Activated CD4-positive, alpha-beta T cell treated with anti-CD3 and anti-CD28 coated beads, Interleukin-2, amount 10 ng/mL, durations not matched to agents 7 days and 5 days (primary cell): ENCODE measurements around the gene MFAP4. TPM values are rescaled to one million over a fixed set of nuclear protein-coding genes. Genes with fewer than 3 reads are reported as not detected.

ENCODE experiments used
- CTCF ChIA-PET: fragments of 350-600 bp; sonication (Branson Sonifier 250); formaldehyde crosslinking; loops from one replicate; lab custom pipeline; 2021; ENCODE audit warnings: antibody characterized with exemption; lab: Charles Lee
- POLR2A ChIA-PET: fragments of 350-600 bp; sonication (Branson Sonifier 250); formaldehyde crosslinking; loops from one replicate; lab custom pipeline; 2021; ENCODE audit warnings: antibody characterized with exemption; lab: Charles Lee
- DNase-seq: peaks from one replicate; pipeline ENCODE4 v3.0.0-alpha.2; 2020
- H3K27ac Mint-ChIP-seq: one replicate; pipeline ENCODE4 v1.8.0; 2021; ENCODE audit warnings: mild to moderate bottlenecking, moderate library complexity, mixed read lengths
- H3K27me3 Mint-ChIP-seq: one replicate; pipeline ENCODE4 v1.8.0; 2021; ENCODE audit warnings: mixed read lengths
- H3K36me3 Mint-ChIP-seq: one replicate; pipeline ENCODE4 v1.8.0; 2021; ENCODE audit warnings: low read depth, mixed read lengths
- H3K4me1 Mint-ChIP-seq: one replicate; pipeline ENCODE4 v1.8.0; 2021; ENCODE audit warnings: mixed read lengths
- H3K4me3 Mint-ChIP-seq: one replicate; pipeline ENCODE4 v1.8.0; 2021; ENCODE audit warnings: mild to moderate bottlenecking, moderate library complexity, mixed read lengths
- H3K9me3 Mint-ChIP-seq: one replicate; pipeline ENCODE4 v1.8.0; 2021; ENCODE audit warnings: mixed read lengths
- total RNA-seq, 2 experiments: library from RNA; stranded (reverse); gene quantifications; one replicate each; pipeline ENCODE4 v1.2.3, GENCODE V29; 2021

MFAP4 gene
- total RNA-seq, 2 experiments from 2014 or later: not detected

GRCh38 chr17:19415311-19415710, 28.3 kb upstream of the MFAP4 start:
- Mint-ChIP-seq H3K36me3 (no peaks in the 10 kb centered on the region), H3K4me1 (peaks cover 3% of the 10 kb centered on the region), H3K27ac (no peak overlapping the region), H3K4me3 (no peak overlapping the region), H3K27me3 (no peaks in the 10 kb centered on the region), H3K9me3 (no peaks in the 10 kb centered on the region)
- ChIA-PET POLR2A (no interaction called here), CTCF (interaction anchor here (0.7 kb wide), 1 partner anchor 43 kb away, joined by 3 read pairs; no protein-coding TSS in a partner anchor)
- no peak for DNase-seq

GRCh38 chr17:19414396-19415280, 27.6 kb upstream of the MFAP4 start:
- ChIA-PET POLR2A (no interaction called here), CTCF (interaction anchor here (1.2 kb wide), 1 partner anchor 52 kb away, joined by 3 read pairs; the partner anchor contains the start of gene B9D1)
- Mint-ChIP-seq H3K27me3 (no peaks in the 10 kb centered on the region), H3K4me1 (peaks cover 3% of the 10 kb centered on the region), H3K36me3 (no peaks in the 10 kb centered on the region), H3K9me3 (no peaks in the 10 kb centered on the region), H3K4me3 (no peak overlapping the region), H3K27ac (no peak overlapping the region)
- no peak for DNase-seq

- ChIA-PET POLR2A (no interaction called here), CTCF (interaction anchor here (0.6 to 1.2 kb wide), 2 partner anchors 51 to 598 kb away, joined by 3 to 5 read pairs; partner anchors contain the start of gene B9D1)
- no peaks in the 10 kb centered on the region for H3K9me3 Mint-ChIP-seq
- DNase-seq: no peak
- no peak overlapping the region for H3K27ac Mint-ChIP-seq
- H3K4me3 Mint-ChIP-seq: no peak overlapping the region
- no peaks in the 10 kb centered on the region for H3K27me3 Mint-ChIP-seq
- H3K36me3 Mint-ChIP-seq: no peaks in the 10 kb centered on the region
- H3K4me1 Mint-ChIP-seq: peaks cover 1% of the 10 kb centered on the region
These were observed 26.8 kb upstream of the MFAP4 start for GRCh38 chr17:19413761-19414160.

- ChIA-PET CTCF (interaction anchor here (0.5 kb wide), 1 partner anchor 433 kb away, joined by 4 read pairs; no protein-coding TSS in a partner anchor), POLR2A (no interaction called here)
These were observed 26.0 kb upstream of the MFAP4 start for GRCh38 chr17:19412984-19413383.

GRCh38 chr17:19412510-19412909, 25.5 kb upstream of the MFAP4 start:
- no peak overlapping the region for H3K27ac Mint-ChIP-seq
- POLR2A ChIA-PET: no interaction called here
- CTCF ChIA-PET: interaction anchor here (0.9 kb wide), 1 partner anchor 48 kb away, joined by 3 read pairs; no protein-coding TSS in a partner anchor

More at GRCh38 chr17:19412984-19413383, 26.0 kb upstream of the MFAP4 start:
- Mint-ChIP-seq H3K4me3 (no peak overlapping the region), H3K36me3 (no peaks in the 10 kb centered on the region), H3K9me3 (no peaks in the 10 kb centered on the region), H3K27me3 (no peaks in the 10 kb centered on the region), H3K4me1 (no peaks in the 10 kb centered on the region), H3K27ac (no peak overlapping the region)
- DNase-seq: no peak

GRCh38 chr17:19411631-19412030, 24.6 kb upstream of the MFAP4 start:
- no peaks in the 10 kb centered on the region for H3K4me1 Mint-ChIP-seq
- no peaks in the 10 kb centered on the region for H3K27me3 Mint-ChIP-seq
- CTCF ChIA-PET: interaction anchor here (0.9 kb wide), 1 partner anchor 47 kb away, joined by 3 read pairs; no protein-coding TSS in a partner anchor
- no peaks in the 10 kb centered on the region for H3K9me3 Mint-ChIP-seq
- no peak overlapping the region for H3K4me3 Mint-ChIP-seq
- no peaks in the 10 kb centered on the region for H3K36me3 Mint-ChIP-seq
- DNase-seq: no peak
- H3K27ac Mint-ChIP-seq: no peak overlapping the region
- POLR2A ChIA-PET: no interaction called here

More at GRCh38 chr17:19412510-19412909, 25.5 kb upstream of the MFAP4 start:
- H3K36me3 Mint-ChIP-seq: no peaks in the 10 kb centered on the region
- no peaks in the 10 kb centered on the region for H3K27me3 Mint-ChIP-seq
- H3K4me1 Mint-ChIP-seq: no peaks in the 10 kb centered on the region
- no peaks in the 10 kb centered on the region for H3K9me3 Mint-ChIP-seq
- DNase-seq: no peak
- H3K4me3 Mint-ChIP-seq: no peak overlapping the region

- Mint-ChIP-seq H3K4me1 (no peaks in the 10 kb centered on the region), H3K4me3 (no peak within 1 kb of the TSS), H3K9me3 (no peaks in the 10 kb centered on the region), H3K27me3 (no peaks in the 10 kb centered on the region), H3K36me3 (no peaks in the 10 kb centered on the region), H3K27ac (no peak within 1 kb of the TSS)
- CTCF ChIA-PET: no interaction called here
- POLR2A ChIA-PET: no interaction called here
- no peak for DNase-seq
These were observed 24.1 kb upstream of the MFAP4 start, which contains the start of gene RNF112 for GRCh38 chr17:19410875-19411620. Gene RNF112 (plus strand): TSS chr17:19411232. CDS start chr17:19411409, 177 bp downstream.

GRCh38 chr17:19410091-19410490, 23.1 kb upstream of the MFAP4 start:
- POLR2A ChIA-PET: no interaction called here
- Mint-ChIP-seq H3K4me1 (no peaks in the 10 kb centered on the region), H3K27ac (no peak overlapping the region), H3K9me3 (no peaks in the 10 kb centered on the region), H3K4me3 (no peak overlapping the region), H3K27me3 (no peaks in the 10 kb centered on the region), H3K36me3 (no peaks in the 10 kb centered on the region)
- no peak for DNase-seq
- CTCF ChIA-PET: no interaction called here

- H3K36me3 Mint-ChIP-seq: no peaks in the 10 kb centered on the region
- H3K9me3 Mint-ChIP-seq: no peaks in the 10 kb centered on the region
- H3K4me3 Mint-ChIP-seq: no peak overlapping the region
- ChIA-PET CTCF (no interaction called here), POLR2A (no interaction called here)
- H3K27ac Mint-ChIP-seq: no peak overlapping the region
- no peaks in the 10 kb centered on the region for H3K4me1 Mint-ChIP-seq
- H3K27me3 Mint-ChIP-seq: no peaks in the 10 kb centered on the region
- no peak for DNase-seq
These were observed 22.5 kb upstream of the MFAP4 start for GRCh38 chr17:19409509-19409908.

GRCh38 chr17:19409066-19409465, 22.1 kb upstream of the MFAP4 start:
- Mint-ChIP-seq H3K4me1 (no peaks in the 10 kb centered on the region), H3K36me3 (no peaks in the 10 kb centered on the region), H3K27ac (no peak overlapping the region), H3K9me3 (no peaks in the 10 kb centered on the region), H3K27me3 (peaks cover 2% of the 10 kb centered on the region), H3K4me3 (no peak overlapping the region)
- DNase-seq: no peak
- POLR2A ChIA-PET: no interaction called here
- CTCF ChIA-PET: interaction anchor here (1.2 kb wide), 1 partner anchor 38 kb away, joined by 3 read pairs; no protein-coding TSS in a partner anchor

- CTCF ChIA-PET: interaction anchor here (1.2 kb wide), 1 partner anchor 38 kb away, joined by 3 read pairs; no protein-coding TSS in a partner anchor
- POLR2A ChIA-PET: no interaction called here
- no peak overlapping the region for H3K4me3 Mint-ChIP-seq
- DNase-seq: no peak
- no peak overlapping the region for H3K27ac Mint-ChIP-seq
- no peaks in the 10 kb centered on the region for H3K4me1 Mint-ChIP-seq
- no peaks in the 10 kb centered on the region for H3K9me3 Mint-ChIP-seq
- H3K36me3 Mint-ChIP-seq: no peaks in the 10 kb centered on the region
- H3K27me3 Mint-ChIP-seq: peaks cover 2% of the 10 kb centered on the region
These were observed 21.3 kb upstream of the MFAP4 start for GRCh38 chr17:19408346-19408710.

- Mint-ChIP-seq H3K27ac (no peak overlapping the region), H3K36me3 (no peaks in the 10 kb centered on the region), H3K27me3 (peaks cover 2% of the 10 kb centered on the region), H3K4me3 (no peak overlapping the region), H3K4me1 (no peaks in the 10 kb centered on the region), H3K9me3 (no peaks in the 10 kb centered on the region)
- no peak for DNase-seq
- CTCF ChIA-PET: interaction anchor here (1.2 kb wide), 1 partner anchor 39 kb away, joined by 3 read pairs; no protein-coding TSS in a partner anchor
- POLR2A ChIA-PET: no interaction called here
These were observed 20.8 kb upstream of the MFAP4 start for GRCh38 chr17:19407601-19408345.
